Progenitor cell of endocrine pancreas (in vitro differentiated cells): Measurements from ENCODE around the gene MAGEB2. TPM values are rescaled to one million over a fixed set of nuclear protein-coding genes. Genes with fewer than 3 reads are reported as not detected.

Experiments
- DNase-seq: peaks from one replicate; pipeline ENCODE4 v3.0.0; 2021; ENCODE audit warnings: low spot score; ENCODE audit not compliant: unreplicated experiment
- H3K27ac Mint-ChIP-seq: 2 replicates; pipeline ENCODE4 v1.8.0; 2021; ENCODE audit warnings: mild to moderate bottlenecking, moderate library complexity, mixed read lengths
- H3K27me3 Mint-ChIP-seq: 2 replicates; pipeline ENCODE4 v1.8.0; 2021; ENCODE audit warnings: mixed read lengths
- H3K36me3 Mint-ChIP-seq: 2 replicates; pipeline ENCODE4 v1.8.0; 2022; ENCODE audit warnings: mixed read lengths; ENCODE audit not compliant: insufficient read depth
- H3K4me1 Mint-ChIP-seq: 2 replicates; pipeline ENCODE4 v1.8.0; 2021; ENCODE audit warnings: low read depth, mixed read lengths
- H3K4me3 Mint-ChIP-seq: 2 replicates; pipeline ENCODE4 v1.8.0; 2021; ENCODE audit warnings: low read depth, mild to moderate bottlenecking, moderate library complexity, mixed read lengths
- H3K9me3 Mint-ChIP-seq: 2 replicates; pipeline ENCODE4 v1.8.0; 2021; ENCODE audit warnings: low read depth, mixed read lengths
- CTCF ChIP-seq: fragments of 200-600 bp; sonication (generic); IDR thresholded peaks from one replicate; pipeline ENCODE4 v1.5.0; 2021; ENCODE audit warnings: antibody characterized with exemption, mild to moderate bottlenecking; ENCODE audit not compliant: unreplicated experiment
- total RNA-seq: library from RNA; stranded (reverse); gene quantifications from 2 replicates; pipeline ENCODE4 v1.2.1, GENCODE V29; 2021

Gene MAGEB2
- total RNA-seq, 1 donor from 2014 or later, result not detected

GRCh38 chrX:30253257-30253656 is 37.9 kb downstream of the MAGEB2 start:
- H3K36me3 Mint-ChIP-seq, result no peaks in the 10 kb centered on the region
- H3K27ac Mint-ChIP-seq, result no peak overlapping the region
- H3K4me1 Mint-ChIP-seq, result no peaks in the 10 kb centered on the region
- no peak overlapping the region for H3K4me3 Mint-ChIP-seq
- DNase-seq, result no peak
- peaks cover 17% of the 10 kb centered on the region for H3K9me3 Mint-ChIP-seq
- H3K27me3 Mint-ChIP-seq, result no peaks in the 10 kb centered on the region
- TF ChIP-seq CTCF, result no peak

- no peak overlapping the region for H3K4me3 Mint-ChIP-seq
- H3K27ac Mint-ChIP-seq, result no peak overlapping the region
- H3K36me3 Mint-ChIP-seq, result no peaks in the 10 kb centered on the region
- H3K4me1 Mint-ChIP-seq, result peaks cover 2% of the 10 kb centered on the region
- no peak for DNase-seq
- no peak for TF ChIP-seq CTCF
- H3K27me3 Mint-ChIP-seq, result no peaks in the 10 kb centered on the region
- H3K9me3 Mint-ChIP-seq, result peaks cover 17% of the 10 kb centered on the region
These were observed 44.6 kb downstream of the MAGEB2 start for GRCh38 chrX:30259927-30260326.

DNA sequence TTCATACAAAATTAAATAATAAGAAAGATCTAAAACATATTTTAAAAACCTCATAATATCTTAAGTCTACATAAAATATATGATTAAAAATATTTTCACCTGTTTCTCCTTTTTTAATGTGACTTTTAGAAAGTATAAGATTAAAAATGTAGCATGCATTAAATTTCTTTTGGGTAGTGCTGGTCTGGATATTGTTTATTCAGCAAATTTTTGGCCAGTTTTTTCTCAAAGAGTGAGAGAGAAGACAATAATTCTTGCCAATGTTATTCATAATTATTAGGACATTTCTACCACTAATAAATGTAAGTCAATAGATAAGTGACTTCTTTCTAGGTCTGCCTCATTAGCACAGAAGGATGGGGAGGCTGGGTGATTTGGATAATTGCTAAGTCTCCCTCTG is 45.6 kb downstream of the MAGEB2 start:
- TF ChIP-seq CTCF, result no peak
- peaks cover 10% of the 10 kb centered on the region for H3K9me3 Mint-ChIP-seq
- no peak overlapping the region for H3K4me3 Mint-ChIP-seq
- peaks cover 4% of the 10 kb centered on the region for H3K4me1 Mint-ChIP-seq
- no peak overlapping the region for H3K27ac Mint-ChIP-seq
- no peaks in the 10 kb centered on the region for H3K36me3 Mint-ChIP-seq
- no peaks in the 10 kb centered on the region for H3K27me3 Mint-ChIP-seq
- DNase-seq, result no peak

DNA sequence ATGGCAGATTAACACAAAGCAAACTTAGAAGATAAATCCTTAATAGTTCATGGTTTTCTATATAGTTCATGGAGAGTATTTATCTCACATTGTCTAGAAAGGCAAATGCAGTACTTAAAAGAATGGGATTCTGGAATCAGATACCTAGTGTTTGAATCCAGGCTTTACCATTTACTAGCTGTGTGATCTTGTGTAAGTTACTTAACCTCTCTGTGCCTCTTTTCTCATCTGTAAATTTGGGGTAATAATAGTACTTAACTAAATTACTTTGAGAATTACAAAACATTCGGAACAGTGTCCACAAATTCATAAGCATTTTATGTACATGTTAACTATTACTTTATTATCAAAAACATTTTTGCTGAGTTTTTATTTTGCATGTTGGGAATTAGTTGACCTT is 47.4 kb downstream of the MAGEB2 start:
- H3K4me1 Mint-ChIP-seq, result peaks cover 4% of the 10 kb centered on the region
- H3K36me3 Mint-ChIP-seq, result no peaks in the 10 kb centered on the region
- no peak for DNase-seq
- H3K27ac Mint-ChIP-seq, result no peak overlapping the region
- no peaks in the 10 kb centered on the region for H3K27me3 Mint-ChIP-seq
- no peaks in the 10 kb centered on the region for H3K9me3 Mint-ChIP-seq
- H3K4me3 Mint-ChIP-seq, result no peak overlapping the region
- no peak for TF ChIP-seq CTCF

Other genes starting within 250 kb of the MAGEB2 start
- gene MAGEB3, start 15.1 kb downstream of the MAGEB2 start, total RNA-seq, result 0.26 and 0.51 TPM in 2 replicates
- gene MAGEB4, start 26.4 kb downstream of the MAGEB2 start, total RNA-seq, result not detected in 2 replicates
- not detected in 2 replicates for gene MAGEB1, start 31.6 kb downstream of the MAGEB2 start, total RNA-seq
- gene NR0B1, start 93.8 kb downstream of the MAGEB2 start, total RNA-seq, result 0.86 and 1.2 TPM in 2 replicates